ENCODE measurements around the gene ACOX3.

The ACOX3 gene

DNA sequence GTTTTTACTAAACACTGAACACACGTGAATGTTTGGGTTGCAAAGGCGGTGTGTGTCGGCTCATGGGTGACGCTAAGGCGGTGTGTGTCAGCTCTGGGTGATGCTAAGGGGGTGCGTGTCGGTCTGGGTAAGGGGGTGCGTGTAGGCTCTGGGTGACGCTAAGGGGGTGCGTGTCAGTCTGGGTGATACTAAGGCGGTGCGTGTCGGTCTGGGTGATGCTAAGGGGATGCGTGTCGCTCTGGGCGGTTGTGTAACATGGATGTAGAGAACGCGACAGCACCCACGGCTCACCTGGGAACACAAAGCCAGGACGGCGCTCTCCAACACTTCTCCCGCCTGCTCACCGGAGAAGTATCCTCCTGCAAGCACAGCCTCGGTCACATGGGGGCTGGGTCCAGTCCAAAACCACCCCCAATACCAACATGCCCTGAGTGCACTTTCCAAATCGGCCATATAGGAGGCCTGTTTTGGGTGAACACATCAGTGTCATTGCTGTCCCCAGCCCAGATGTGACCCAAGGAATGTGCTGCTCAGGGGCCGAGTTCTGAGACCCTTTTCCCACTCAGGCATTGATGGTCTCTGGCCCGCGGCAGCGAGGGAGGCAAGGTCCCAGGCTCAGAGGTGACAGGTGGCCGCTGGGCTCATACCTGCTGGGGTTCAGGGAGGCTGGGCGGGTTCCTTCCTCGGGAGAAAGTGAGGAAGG lies 67.1 kb downstream of the ACOX3 start:
- DNase-seq (ENCODE audit: low spot score), result no peak

DNA sequence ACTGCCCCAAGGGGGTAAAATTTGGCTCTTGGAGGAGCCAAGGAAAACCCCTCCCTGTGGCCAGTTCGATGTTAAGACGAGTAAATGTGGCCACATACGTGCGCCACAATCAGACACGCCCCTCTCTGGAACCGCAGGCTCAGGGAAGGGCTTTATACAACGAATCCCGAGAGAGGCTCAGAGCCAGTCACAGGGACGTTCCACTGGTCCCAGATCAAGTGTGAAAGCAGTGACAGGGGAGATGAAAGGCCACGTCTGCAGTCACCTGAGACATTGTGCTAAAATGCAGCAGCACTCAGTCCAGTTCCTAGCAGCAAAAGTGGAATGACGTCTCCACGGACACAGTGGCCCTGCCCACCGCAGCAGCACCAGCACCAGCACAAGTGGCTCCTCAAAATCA lies 68.0 kb downstream of the ACOX3 start:
- no peak for DNase-seq (ENCODE audit: low spot score)

DNA sequence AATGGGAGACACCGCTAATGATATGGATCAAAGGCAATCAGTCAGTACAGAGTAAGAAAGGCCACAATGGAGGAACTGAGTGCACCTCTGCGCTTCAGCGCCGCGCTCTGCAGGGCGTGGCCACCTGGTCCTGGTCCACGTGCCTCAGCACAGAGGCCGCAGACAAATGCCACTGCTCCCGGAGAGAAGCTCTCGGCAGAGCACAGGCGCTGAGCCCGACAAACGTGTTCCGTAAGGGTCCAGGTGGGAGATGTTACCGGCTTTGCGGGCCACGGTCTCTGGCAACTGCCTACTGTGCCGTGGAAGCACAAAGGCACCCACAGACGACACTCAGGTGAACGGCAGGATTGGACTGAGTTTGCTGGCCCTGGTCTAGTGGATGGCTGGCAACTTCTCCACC lies 68.9 kb downstream of the ACOX3 start:
- DNase-seq (ENCODE audit: low spot score), result no peak

DNA sequence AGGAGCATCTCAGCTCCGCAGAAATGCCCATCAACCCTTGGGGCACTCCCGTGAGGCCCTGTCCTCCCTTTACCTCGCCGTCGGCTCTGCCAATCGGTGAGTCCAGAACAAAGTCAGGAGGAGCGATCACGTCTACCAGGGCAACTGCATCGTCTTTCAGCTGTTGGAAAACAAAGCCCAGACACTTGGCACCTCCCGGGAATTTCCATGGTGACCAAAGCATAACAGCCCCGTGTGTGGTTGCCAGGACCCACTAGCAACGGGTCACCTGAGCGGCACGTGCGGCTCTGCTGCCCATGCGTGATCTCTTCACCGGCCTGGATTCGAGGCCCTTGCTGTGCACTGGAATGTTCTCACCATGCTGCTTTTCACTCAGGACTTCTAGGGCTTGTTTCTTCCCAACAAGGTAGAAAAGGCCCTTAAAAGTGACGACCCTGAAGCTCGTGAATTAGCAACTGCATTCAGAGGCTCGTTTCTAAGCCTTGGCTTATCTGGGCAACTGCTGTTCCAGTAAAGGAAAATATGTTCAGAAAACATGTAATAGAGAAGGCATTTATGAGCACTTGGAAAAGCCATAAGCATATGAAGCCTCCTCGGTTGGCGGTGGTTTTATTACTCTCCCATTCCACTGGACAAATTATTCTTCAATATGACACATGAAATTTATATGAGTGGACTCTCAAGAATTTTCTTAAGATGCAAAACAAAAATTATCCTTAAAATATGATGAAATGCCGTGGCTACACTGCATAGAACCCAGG lies 69.5 kb downstream of the ACOX3 start:
- DNase-seq (ENCODE audit: low spot score), result no peak

DNA sequence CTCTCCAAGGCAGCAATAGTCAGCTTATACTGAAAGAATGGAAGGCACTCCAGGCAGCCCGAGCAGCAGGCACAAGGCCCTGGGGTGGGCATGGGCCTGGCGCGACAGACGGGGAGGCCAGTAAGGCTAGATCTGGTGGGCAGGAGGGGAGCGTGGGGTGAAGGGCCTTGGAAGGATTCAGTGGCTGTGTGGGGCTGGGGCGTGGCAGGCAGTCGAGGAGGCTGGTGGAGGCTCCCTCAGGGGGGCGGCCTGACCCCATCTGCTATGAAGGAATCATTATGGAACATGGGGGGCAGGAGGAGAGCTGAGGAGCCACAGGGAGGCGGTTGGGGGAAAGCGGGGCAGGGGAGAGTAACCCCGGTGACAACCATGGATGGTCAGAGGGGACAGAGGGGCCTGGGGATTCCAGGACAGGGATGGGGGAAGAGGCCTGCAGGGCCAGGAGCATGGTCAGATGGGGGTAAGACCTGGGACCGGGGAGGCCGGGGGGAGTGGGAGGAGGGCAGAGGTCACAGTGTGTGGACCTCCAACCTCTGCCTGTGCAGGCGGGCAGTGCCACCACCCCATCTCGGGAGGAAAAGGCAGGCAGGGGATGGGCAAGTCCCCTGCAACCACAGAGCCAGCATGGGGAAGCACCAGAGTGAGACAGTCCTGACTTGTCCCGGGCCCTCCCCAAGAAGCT lies 70.3 kb downstream of the ACOX3 start:
- DNase-seq (ENCODE audit: low spot score), result no peak

DNA sequence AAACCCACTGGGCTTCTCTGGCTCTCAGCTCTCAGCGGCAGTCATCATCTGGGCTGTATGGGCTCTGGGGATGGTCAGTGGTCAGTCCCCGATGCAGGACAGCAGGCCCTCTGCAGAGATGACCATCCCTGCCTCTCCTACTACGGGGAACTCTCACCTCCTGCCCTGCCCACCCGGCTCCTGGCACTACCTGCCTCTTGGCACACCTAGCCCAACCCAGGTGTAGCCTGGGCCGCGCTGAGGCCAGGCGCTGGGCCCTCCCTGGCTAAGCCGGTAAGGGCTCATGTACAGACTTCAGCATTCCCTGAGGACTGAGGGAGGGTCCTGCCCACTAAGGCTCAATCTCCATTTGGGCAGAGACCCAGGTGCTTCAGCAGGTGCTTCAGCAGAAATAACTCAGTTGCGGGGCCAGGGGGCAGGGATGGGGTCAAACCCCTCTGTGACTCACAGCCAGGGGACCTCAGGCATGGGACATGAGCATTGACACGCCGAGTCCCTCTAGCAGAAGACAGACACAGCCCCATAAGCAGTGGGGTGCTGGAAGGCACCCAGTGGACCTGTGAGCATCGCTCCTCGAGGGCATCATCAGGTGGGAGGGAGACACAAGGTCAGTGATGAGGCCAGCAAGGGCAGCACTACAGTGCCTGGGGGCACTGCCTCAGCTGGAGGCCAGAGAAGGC lies 71.0 kb downstream of the ACOX3 start:
- no peak for DNase-seq (ENCODE audit: low spot score)

DNA sequence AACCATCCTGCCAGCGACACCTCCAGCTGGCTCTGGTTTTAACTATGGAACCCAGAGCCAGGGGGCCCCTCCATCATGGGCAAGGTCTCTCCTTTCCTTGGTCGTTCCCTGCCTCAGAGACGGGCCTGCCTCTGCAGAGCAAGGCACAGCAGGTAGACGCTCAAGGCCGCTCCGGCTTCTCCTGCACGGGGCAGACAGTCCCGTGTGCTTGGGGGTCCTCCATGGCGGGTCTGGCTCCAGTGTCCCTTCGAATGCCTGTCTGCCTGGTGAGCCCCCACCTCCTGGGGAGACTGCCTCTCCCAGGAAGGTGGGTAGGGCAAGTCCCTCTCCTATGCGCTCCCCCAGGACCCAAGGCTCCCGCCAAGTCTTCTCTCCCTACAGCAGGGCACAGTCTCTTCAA lies 71.5 kb downstream of the ACOX3 start:
- no peak for DNase-seq (ENCODE audit: low spot score)

DNA sequence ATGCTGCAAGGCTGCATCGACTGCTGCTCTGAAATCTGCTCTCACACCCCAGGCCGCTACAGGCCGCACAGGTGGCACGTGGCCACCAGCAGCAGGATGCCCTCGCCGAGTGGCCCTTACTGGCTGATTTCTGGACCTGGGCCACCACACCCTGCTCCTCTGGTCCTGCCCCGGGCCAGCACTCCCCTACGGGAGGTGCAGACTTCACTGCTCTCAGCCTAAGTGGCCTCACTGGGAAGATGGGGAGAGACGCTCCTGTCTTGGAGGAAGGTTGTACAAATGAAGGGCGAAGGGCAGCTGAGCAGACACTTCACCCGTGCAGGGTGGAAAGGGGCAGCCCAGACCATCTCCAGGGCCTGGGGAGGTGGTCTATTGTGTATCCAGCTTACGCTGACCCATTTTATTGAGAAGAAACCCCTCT lies 72.5 kb downstream of the ACOX3 start:
- DNase-seq (ENCODE audit: low spot score), result no peak

DNA sequence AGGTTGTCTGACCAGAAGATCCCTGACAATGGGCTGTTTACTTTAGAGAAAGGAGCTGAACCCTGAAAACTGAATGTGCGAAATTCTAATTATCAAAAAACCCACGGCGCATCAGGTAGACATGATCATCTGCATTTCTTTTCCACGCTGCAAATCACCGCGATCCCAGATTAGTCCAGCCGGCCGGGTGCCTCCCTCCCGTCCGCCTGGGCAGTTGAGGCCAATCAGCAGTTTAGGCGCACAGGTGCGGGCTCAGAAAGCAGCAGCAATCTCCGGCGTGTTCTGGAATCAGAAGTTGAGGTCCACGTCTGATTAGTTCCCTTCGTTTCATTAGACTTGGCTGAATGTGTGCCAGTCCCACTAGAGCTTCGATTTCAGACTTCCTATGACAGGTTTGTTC lies 73.9 kb downstream of the ACOX3 start:
- no peak for DNase-seq (ENCODE audit: low spot score)

DNA sequence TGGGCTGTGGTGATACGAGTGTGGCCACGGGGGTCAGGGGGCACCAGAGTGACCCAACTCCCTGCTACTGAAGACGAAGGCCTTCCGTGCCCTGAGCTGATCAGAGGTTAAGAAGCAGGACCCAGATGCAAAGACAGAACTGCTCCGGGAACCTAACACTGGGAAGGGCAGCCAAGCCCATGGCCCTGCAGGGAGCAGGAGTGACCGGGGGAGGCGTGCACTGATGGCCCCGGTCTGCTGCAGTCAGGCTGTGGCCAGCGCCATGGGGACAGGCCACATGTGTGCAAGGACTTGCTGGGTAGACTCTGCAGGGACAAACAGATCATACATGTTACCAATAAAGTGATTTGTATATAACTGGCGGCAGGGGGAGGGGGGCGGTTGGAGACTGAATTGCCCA lies 74.6 kb downstream of the ACOX3 start:
- no peak for DNase-seq (ENCODE audit: low spot score)

DNA sequence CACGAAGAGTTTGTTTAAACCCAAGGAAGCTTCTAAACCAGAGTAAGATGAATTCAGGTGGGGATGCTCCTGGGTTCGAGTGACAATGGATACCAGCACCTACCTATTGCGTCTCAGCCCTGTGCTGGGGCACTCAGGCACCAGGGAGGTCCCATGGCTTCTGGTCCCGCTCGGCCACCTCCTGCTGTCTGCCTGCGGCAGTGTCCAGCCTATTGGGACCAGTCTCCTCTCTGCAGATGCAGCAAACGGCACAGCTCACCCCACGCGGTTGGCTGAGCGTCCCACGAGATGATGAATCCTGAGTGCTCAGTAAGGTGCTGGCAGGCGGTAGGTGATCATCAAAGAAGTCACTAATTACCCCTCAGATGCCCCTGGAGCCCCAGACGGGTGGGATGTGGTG lies 75.2 kb downstream of the ACOX3 start:
- DNase-seq (ENCODE audit: low spot score), result no peak

DNA sequence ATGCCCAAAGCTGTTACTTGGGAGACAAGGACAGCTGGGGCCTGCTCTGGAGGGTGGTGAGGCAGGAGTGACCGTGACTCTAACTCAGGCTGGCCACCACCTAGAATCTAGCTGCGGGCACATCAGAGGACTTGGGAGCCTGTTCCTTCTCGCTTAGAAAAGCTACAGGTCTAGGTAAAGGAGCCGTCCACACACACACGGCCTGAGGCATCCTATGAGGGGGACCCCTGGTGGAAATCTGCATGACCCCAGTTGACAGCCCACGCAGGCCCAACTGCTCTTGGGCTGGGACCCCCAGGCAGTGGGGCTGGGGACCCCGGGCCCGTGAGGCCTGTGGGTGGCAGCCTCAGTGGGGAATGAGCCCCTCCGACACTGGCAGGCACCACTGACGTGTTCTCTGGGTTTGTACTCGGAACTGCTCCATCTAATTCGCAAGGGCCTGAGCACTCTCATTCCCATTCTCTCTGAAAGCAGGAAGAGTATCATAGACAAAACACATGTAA lies 75.6 kb downstream of the ACOX3 start:
- no peak for DNase-seq (ENCODE audit: low spot score)

DNA sequence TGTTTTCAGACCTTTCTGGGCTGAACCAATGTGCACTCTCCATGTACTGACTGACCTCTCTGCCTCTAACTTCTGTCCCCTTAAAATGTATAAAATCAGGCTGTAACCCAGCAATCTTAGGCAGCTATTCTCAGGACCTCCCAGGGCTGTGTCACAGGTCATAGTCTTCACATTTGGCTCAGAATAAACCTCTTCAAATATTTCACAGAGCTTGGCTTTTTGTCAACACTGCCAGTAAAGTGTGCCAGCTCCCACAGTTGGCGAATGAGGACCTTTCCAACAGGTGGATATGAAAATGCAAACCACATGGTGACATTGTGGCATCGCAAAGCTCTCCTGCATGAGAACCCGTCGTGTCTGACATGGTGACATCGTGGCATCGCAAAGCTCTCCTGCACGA lies 76.4 kb downstream of the ACOX3 start:
- no peak for DNase-seq (ENCODE audit: low spot score)

DNA sequence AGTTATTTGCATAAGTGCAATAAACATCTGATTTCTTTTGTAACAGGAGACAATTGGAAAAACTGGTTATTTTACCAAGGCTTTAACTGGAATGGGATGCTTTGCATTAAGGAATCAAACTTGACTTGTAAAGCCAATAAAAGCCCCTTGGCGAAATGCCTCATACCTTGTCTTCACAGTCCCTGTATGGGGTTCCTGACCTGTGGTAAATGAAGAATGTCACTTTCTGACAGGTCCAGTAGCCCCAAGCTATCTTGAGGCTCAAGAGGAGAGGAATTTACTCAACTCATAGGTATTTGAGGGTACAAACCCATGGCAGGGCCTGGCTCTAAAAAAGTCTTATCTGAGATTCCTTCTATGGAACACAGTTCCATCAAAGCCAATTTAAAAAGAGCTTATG lies 78.0 kb downstream of the ACOX3 start:
- no peak for DNase-seq (ENCODE audit: low spot score)

DNA sequence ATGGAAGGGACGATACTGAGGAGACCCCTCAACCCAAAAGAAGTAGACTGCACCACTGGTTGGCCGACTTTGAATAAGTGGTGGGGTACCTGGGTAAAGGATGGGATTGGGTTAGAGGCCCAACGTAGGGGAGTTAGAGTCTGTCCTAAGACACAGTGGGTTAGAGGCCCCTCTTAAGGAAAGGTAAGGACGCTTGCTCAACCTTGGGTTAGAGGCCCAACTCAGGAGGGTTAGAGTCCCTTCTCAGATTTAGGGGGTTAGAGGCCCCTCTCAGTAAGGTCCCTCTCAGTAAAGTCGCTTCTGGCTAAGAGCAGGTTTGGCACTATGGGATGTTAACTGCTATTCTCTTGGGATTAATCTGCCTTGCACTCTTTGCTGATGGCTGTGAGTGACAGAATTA lies 81.3 kb downstream of the ACOX3 start:
- no peak for DNase-seq (ENCODE audit: low spot score)

DNA sequence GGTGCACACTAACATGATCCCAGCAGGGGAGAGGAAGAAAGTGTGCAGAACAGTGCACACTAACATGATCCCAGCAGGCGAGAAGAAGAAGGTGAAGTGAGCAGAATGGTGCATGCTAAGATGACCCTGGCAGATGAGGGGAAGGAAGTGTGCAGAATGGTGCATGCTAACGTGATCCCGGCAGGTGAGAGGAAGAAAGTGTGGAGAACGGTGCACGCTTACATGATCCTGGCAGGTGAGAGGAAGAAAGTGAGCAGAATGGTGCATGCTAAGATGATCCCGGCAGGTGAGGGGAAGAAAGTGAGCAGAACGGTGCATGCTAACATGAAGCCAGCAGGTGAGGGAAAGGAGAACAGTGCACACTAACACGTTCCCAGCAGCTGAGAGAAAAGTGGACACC lies 83.7 kb downstream of the ACOX3 start:
- no peak for DNase-seq (ENCODE audit: low spot score)

DNA sequence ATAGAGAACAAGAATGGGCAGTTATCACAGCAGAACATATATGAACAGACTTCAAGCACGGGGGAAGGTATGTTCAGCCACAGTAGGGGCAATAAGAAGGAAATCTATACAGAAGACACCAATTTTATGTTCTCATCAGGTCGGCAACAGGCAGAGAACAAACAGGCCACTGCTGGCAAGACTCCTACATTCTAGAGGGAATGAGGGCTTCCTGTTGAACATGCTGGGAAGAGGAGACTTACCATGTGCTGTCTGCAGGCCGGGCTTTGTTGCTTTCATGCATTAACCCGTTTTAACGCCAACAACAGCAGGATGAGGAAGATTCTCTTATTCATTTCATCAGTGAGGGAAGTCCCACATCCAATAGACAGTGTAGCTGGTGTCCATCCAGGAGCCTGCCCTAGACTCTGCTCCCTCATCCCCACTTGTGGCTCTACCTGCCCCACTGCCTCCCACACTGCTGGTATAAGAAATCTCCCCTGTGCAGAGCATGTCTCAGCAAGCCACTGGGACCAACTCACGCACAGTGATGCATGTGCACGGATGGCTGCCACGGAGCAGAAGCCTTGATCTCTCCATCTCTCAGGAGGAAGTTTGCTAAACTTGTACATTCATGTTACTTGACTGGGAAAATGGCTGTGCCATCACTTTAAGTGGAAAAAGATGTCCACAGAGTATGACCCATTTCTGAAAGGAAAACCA lies 84.5 kb downstream of the ACOX3 start:
- no peak for DNase-seq (ENCODE audit: low spot score)

DNA sequence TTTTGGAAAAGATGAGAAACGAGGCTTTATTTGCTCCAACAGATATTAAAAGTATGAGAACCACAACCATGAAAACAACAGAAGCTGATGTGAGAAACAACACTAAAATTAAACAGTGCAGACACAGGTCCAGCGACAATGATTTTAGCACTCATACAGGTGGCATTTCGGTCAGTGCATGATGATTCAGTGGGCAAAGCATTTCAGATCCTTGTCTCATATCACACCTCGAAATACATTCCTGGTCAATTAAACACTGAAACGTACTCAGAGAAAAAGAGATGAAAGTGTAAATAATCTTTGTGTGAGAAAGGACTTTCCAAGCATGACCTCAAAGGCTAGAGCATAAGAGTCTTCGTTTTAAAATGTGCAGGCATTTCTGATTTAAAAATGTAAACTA lies 85.2 kb downstream of the ACOX3 start:
- DNase-seq (ENCODE audit: low spot score), result no peak

DNA sequence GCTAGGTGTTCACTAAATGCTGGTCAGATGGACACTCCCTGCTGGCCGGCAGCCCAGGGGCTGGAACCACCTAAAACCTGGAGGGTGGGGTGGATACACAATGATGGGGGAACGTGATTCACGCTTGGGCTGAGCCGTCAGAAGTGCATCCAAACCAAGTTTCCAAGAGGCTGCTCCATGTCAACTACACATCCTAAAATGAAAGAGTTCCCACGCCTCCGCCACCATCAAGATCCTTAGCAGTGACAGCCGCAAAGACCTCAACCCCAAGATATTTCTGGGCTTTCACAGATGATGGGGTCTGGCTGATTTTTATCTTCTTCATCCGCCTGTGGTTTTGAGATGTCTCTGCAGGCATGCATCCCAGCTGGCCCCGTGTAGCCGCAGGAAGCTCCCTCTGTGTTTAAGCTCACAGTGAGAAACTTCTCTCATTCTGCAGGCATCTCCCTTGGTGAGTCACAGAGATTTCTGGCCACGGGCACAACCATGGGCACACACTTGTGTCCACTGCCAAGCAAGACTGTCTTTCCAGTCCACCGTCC lies 86.5 kb downstream of the ACOX3 start:
- DNase-seq (ENCODE audit: low spot score), result no peak

DNA sequence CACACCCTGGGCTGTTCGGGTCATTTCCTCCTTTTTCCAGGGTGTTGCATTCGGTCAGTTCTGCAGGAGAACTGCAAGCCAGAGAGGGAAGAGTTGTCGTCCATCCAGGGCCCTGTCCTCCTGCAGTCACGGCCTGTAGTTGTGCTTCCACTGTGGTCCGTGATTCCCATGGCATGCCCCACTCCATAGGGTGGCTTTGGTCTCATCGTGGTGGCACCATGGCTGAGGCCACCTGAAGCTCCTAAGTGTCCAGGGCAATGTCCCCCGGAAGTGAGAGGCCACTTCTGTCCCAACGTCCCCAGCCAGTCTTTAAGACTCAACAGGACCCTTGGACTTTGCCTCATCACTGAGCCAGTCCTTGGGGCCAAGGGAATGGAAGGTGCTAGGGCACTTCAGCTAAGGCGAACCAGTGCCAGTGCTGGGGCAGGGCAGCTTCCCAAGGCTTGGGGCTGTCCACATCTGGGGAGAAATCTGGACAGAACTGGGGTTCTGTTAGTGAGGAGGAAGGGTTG lies 87.3 kb downstream of the ACOX3 start:
- DNase-seq (ENCODE audit: low spot score), result no peak

DNA sequence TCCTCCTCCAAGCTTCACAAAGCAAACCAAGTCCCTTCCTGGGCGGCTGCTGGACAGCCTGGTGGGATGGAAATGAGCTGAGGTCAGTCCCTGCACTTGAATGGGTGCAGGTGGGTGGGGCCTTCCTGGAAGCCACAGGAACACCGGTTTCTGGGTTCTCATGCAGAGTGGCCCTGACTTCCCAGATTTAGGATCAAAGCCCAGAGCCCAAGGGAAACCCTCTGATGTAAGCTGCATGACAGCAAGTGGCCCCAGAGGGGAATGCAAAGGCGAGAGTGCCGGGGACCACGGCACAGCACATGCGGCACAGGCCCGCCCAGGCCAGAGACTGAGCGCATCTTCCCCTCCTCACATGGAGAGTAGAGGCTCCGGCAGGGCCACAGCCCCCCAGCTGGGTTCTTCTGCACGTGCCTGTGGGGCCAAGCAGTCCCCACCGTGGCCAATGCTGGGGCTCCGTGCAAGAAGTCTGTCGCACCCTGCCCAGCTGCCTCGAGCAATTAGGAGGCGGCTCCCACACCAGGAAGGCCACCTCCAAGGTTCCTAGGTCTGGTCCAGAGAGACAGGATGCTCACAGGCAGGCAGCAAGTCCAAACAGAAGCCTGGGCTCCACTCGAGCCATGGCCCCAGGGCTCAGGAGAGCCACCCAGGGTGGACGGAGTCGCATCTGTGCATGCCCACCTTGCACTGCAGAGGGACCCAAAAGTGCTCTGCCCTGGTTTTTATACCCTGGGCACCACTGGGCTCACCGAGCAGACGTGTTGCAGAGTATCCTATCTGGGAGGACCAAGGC lies 88.0 kb downstream of the ACOX3 start:
- DNase-seq (ENCODE audit: low spot score), result no peak

Measured in hematopoietic multipotent progenitor cell treated with erythropoietin and hydrocortisone succinate and interleukin-3 and kit ligand, for 15 days (in vitro differentiated cells).